Measurements from ENCODE around the gene UNC13A.
"Not testable (repeated sequence)": the region's sequence is repeated elsewhere in the genome, so short reads cannot be mapped to it uniquely, and the experiment has no call there.

The UNC13A gene

DNA sequence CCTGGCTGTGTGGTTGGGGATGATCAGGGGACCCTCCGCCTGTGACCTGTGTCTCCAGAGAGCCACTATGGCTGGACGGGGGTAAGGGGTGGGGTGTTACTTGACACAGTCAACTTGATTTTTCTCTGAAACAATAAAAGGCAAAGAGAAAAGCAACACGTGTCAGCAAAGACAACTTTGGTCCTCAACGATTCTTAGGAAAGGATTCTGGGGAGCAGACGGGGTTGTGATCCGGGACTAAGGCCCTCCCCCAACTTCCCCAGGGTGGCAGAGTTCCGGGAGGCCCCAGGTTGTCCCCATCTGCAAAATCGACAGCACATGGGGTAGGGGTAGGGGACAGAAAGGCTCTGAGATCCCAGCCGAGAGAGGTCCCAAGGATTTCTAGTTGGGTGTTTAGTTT lies 86.5 kb downstream of the UNC13A start:
- TF ChIP-seq MYC (IDR thresholded peaks at IDR 0.05; ENCODE audit: low read depth, low read length) = no peak
- TF ChIP-seq POLR2A (IDR thresholded peaks at IDR 0.05; ENCODE audit: extremely low read depth, insufficient read length) = no peak
- TF ChIP-seq, protein P1, sequence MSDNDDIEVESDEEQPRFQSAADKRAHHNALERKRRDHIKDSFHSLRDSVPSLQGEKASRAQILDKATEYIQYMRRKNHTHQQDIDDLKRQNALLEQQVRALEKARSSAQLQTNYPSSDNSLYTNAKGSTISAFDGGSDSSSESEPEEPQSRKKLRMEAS (IDR thresholded peaks at IDR 0.05; ENCODE audit: low read depth, low read length) = no peak
- TF ChIP-seq, protein P2, sequence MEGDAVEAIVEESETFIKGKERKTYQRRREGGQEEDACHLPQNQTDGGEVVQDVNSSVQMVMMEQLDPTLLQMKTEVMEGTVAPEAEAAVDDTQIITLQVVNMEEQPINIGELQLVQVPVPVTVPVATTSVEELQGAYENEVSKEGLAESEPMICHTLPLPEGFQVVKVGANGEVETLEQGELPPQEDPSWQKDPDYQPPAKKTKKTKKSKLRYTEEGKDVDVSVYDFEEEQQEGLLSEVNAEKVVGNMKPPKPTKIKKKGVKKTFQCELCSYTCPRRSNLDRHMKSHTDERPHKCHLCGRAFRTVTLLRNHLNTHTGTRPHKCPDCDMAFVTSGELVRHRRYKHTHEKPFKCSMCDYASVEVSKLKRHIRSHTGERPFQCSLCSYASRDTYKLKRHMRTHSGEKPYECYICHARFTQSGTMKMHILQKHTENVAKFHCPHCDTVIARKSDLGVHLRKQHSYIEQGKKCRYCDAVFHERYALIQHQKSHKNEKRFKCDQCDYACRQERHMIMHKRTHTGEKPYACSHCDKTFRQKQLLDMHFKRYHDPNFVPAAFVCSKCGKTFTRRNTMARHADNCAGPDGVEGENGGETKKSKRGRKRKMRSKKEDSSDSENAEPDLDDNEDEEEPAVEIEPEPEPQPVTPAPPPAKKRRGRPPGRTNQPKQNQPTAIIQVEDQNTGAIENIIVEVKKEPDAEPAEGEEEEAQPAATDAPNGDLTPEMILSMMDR (IDR thresholded peaks at IDR 0.05; ENCODE audit: low read depth, low read length) = no peak
- no peak overlapping the region for H3K4me3 ChIP-seq (ENCODE audit: low read depth, low read length)

DNA sequence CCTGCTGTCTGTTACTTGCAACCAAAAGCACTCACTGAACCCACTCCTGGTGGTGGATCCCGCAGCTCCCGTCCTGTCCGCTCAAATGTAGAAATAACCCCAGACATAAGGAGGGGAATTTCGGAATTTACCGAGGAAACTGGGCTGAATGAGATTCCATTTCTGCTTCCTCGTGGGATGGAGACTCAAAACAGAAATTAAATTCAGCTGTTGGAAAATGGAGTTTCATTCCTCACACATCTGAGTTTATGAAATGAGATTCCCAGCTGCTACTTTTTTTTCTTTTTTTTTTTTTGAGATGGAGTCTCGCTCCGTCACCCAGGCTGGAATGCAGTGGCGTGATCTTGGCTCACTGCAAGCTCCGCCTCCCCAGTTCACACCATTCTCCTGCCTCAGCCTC lies 88.4 kb downstream of the UNC13A start:
- H3K4me3 ChIP-seq (ENCODE audit: low read depth, low read length) = no peak overlapping the region
- DNase-seq (ENCODE audit: low read depth) = no peak
- TF ChIP-seq POLR2A (IDR thresholded peaks at IDR 0.05; ENCODE audit: extremely low read depth, insufficient read length) = no peak
- TF ChIP-seq, protein P2 (IDR thresholded peaks at IDR 0.05; ENCODE audit: low read depth, low read length) = no peak
- TF ChIP-seq MYC (IDR thresholded peaks at IDR 0.05; ENCODE audit: low read depth, low read length) = no peak
- TF ChIP-seq, protein P1 (IDR thresholded peaks at IDR 0.05; ENCODE audit: low read depth, low read length) = no peak

More for the DNA sequence above, 86.5 kb downstream of the UNC13A start:
- no peak for DNase-seq (ENCODE audit: low read depth)

DNA sequence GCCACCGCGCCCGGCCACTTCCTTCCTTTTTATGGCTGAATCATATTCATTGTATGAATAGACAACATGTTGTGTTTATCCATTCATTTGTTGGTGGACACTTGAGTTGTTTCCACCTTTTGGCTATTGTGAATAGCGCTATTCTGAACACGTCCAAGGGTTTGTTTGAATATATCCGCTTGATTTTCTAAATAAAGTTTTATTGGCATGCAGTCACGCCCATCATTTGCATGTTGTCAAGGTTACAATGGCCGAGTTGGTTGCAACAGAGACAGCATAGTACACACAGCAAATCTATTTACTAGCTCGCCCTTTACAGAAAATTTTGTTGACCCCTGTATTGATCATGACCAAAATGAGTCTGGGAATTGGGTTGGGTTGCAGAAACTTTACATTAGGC lies 89.2 kb downstream of the UNC13A start:
- DNase-seq (ENCODE audit: low read depth) = peak; percentile 28
- no peak for TF ChIP-seq POLR2A (IDR thresholded peaks at IDR 0.05; ENCODE audit: extremely low read depth, insufficient read length)
- TF ChIP-seq, protein P2 (IDR thresholded peaks at IDR 0.05; ENCODE audit: low read depth, low read length) = no peak
- TF ChIP-seq, protein P1 (IDR thresholded peaks at IDR 0.05; ENCODE audit: low read depth, low read length) = no peak
- no peak for TF ChIP-seq MYC (IDR thresholded peaks at IDR 0.05; ENCODE audit: low read depth, low read length)
- H3K4me3 ChIP-seq (ENCODE audit: low read depth, low read length) = no peak overlapping the region

GRCh38 chr19:17598063-17598462 lies 90.1 kb downstream of the UNC13A start:
- DNase-seq (ENCODE audit: low read depth); H3K4me3 ChIP-seq (ENCODE audit: low read depth, low read length): not testable (repeated sequence)

DNA sequence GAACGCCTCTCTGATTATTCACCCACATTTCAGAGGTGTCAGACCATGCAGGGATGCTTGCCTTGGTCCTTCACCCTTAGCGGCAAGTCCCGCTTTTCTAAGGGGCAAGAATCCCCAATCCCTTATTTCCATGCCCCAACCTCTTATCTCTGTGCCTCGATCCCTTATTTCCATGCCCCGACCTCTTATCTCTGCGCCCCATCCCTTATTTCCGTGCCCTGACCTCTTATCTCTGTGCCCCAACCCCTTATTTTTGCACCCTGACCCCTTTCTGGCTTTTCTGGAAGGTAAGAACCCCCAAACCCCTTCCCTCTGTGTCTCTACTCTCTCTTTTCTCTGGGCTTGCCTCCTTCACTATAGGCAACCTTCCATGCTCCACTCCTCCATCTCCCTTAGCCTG lies 93.9 kb downstream of the UNC13A start:
- DNase-seq (ENCODE audit: low read depth); H3K4me3 ChIP-seq (ENCODE audit: low read depth, low read length): not testable (repeated sequence)

GRCh38 chr19:17590866-17591265 lies 97.3 kb downstream of the UNC13A start:
- TF ChIP-seq, protein P1 (IDR thresholded peaks at IDR 0.05; ENCODE audit: low read depth, low read length) = no peak
- TF ChIP-seq, protein P2 (IDR thresholded peaks at IDR 0.05; ENCODE audit: low read depth, low read length) = no peak
- TF ChIP-seq POLR2A (IDR thresholded peaks at IDR 0.05; ENCODE audit: extremely low read depth, insufficient read length) (no peak), MYC (IDR thresholded peaks at IDR 0.05; ENCODE audit: low read depth, low read length) (no peak)
- DNase-seq (ENCODE audit: low read depth) = no peak
- no peak overlapping the region for H3K4me3 ChIP-seq (ENCODE audit: low read depth, low read length)

- not testable (repeated sequence) for H3K4me3 ChIP-seq (ENCODE audit: low read depth, low read length); DNase-seq (ENCODE audit: low read depth)
Observed at GRCh38 chr19:17585395-17585794, 102.8 kb downstream of the UNC13A start.

- no peak for DNase-seq (ENCODE audit: low read depth)
- TF ChIP-seq, protein P1 (IDR thresholded peaks at IDR 0.05; ENCODE audit: low read depth, low read length) = no peak
- TF ChIP-seq, protein P2 (IDR thresholded peaks at IDR 0.05; ENCODE audit: low read depth, low read length) = no peak
- TF ChIP-seq POLR2A (IDR thresholded peaks at IDR 0.05; ENCODE audit: extremely low read depth, insufficient read length) (no peak), MYC (IDR thresholded peaks at IDR 0.05; ENCODE audit: low read depth, low read length) (no peak)
- H3K4me3 ChIP-seq (ENCODE audit: low read depth, low read length) = no peak overlapping the region
Observed at GRCh38 chr19:17584132-17584531, 104.0 kb downstream of the UNC13A start.

All from NB4 (cell line).